ENCODE measurements around the gene HCN2.

DNA sequence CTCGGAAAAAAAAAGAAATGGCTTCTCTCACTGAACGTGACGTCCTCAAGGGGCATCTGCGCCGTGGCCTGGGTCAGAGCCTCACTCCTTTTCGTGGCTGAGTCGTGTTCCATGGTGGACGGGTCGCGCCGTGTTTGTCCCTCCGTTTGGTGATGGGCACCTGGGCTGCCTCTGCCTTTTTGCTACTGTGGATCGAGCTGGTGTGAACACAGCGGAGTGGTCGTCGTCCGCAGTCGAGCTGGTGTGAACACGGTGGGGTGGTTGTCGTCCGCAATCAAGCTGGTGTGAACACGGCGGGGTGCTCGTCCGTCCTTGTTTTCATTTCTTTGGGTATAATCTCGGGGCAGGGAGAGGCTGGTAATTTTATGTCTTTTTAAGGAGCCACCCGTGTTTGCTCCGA, 11.6 kb downstream of the HCN2 start:
- TF ChIP-seq, protein P1, sequence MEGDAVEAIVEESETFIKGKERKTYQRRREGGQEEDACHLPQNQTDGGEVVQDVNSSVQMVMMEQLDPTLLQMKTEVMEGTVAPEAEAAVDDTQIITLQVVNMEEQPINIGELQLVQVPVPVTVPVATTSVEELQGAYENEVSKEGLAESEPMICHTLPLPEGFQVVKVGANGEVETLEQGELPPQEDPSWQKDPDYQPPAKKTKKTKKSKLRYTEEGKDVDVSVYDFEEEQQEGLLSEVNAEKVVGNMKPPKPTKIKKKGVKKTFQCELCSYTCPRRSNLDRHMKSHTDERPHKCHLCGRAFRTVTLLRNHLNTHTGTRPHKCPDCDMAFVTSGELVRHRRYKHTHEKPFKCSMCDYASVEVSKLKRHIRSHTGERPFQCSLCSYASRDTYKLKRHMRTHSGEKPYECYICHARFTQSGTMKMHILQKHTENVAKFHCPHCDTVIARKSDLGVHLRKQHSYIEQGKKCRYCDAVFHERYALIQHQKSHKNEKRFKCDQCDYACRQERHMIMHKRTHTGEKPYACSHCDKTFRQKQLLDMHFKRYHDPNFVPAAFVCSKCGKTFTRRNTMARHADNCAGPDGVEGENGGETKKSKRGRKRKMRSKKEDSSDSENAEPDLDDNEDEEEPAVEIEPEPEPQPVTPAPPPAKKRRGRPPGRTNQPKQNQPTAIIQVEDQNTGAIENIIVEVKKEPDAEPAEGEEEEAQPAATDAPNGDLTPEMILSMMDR (IDR thresholded peaks at IDR 0.05), result no peak
- no peak for TF ChIP-seq POLR2A (IDR thresholded peaks at IDR 0.05)
